H1 (cell line): ENCODE results near the gene ADAMTS13. TPM values are rescaled to one million over a fixed set of nuclear protein-coding genes. Genes with fewer than 3 reads are reported as not detected.

ENCODE experiments used
- CTCF ChIA-PET: fragments of 300-600 bp; sonication (Branson Sonifier 250); formaldehyde crosslinking; loops from one replicate; lab custom pipeline; 2021; ENCODE audit not compliant: partially characterized antibody; lab: Charles Lee
- POLR2A ChIA-PET: fragments of 300-600 bp; sonication (Branson Sonifier 250); formaldehyde crosslinking; loops from one replicate; lab custom pipeline; 2021; ENCODE audit warnings: inconsistent platforms; ENCODE audit not compliant: partially characterized antibody; lab: Charles Lee
- DNase-seq, 2 experiments: peaks; one replicate each; pipeline versions ENCODE4 v3.0.0 to v3.0.0-alpha.2; 2010 to 2022; ENCODE audit warnings: low spot score in 2 of 2, low read depth in 1 of 2, mixed read lengths in 1 of 2
- FAIRE-seq: peaks from 2 replicates; lab custom pipeline; 2011; peaks lifted over from hg19 to GRCh38; lab: Jason Lieb, UNC
- H2AFZ ChIP-seq: 2 replicates; pipeline ENCODE4 v1.8.1; 2012; ENCODE audit warnings: low read length, inconsistent platforms
- H2AK5ac ChIP-seq: 2 replicates; pipeline ENCODE4 v1.6.1; 2013; ENCODE audit warnings: low read depth, low read length
- H2BK120ac ChIP-seq: replicated peaks from 2 replicates; pipeline ENCODE3; 2013; ENCODE audit warnings: low read depth, low read length, inconsistent platforms
- H2BK12ac ChIP-seq: 2 replicates; pipeline ENCODE4 v1.6.1; 2013; ENCODE audit warnings: low read depth, low read length
- H2BK15ac ChIP-seq: 2 replicates; pipeline ENCODE4 v1.6.1; 2013; ENCODE audit warnings: low read length
- H2BK20ac ChIP-seq: 2 replicates; pipeline ENCODE4 v1.6.1; 2013; ENCODE audit warnings: low read length
- H2BK5ac ChIP-seq: 2 replicates; pipeline ENCODE4 v1.6.1; 2013; ENCODE audit warnings: low read depth, low read length
- H3K14ac ChIP-seq: 2 replicates; pipeline ENCODE4 v1.6.1; 2013; ENCODE audit warnings: inconsistent platforms; ENCODE audit not compliant: insufficient read length
- H3K18ac ChIP-seq: 2 replicates; pipeline ENCODE4 v1.6.1; 2013; ENCODE audit warnings: low read length; ENCODE audit errors: extremely low read depth
- H3K23ac ChIP-seq: 2 replicates; pipeline ENCODE4 v1.6.1; 2013; ENCODE audit warnings: inconsistent platforms; ENCODE audit not compliant: insufficient read length
- H3K23me2 ChIP-seq: 2 replicates; pipeline ENCODE4 v1.6.1; 2013; ENCODE audit warnings: low read depth, low read length
- H3K27ac ChIP-seq: 2 replicates; pipeline ENCODE4 v1.6.1; 2011; ENCODE audit warnings: low read depth, low read length, inconsistent platforms
- H3K27me3 ChIP-seq, 4 experiments: replicated peaks in 1 of 4; 1 replicate in 1 of 4; 2 replicates in 3 of 4; pipeline versions ENCODE4 v1.6.1 to v1.8.1; 2011 to 2013; ENCODE audit warnings: low read length in 3 of 4, mild to moderate bottlenecking in 3 of 4, inconsistent platforms in 2 of 4, mixed read lengths in 2 of 4, moderate library complexity in 1 of 4; ENCODE audit not compliant: control insufficient read depth in 3 of 4, insufficient read depth in 3 of 4; ENCODE audit errors: extremely low read depth in 1 of 4
- H3K36me3 ChIP-seq, 4 experiments: 2 replicates each; pipeline versions ENCODE4 v1.6.1 to v1.8.1; 2011 to 2013; ENCODE audit warnings: mild to moderate bottlenecking in 4 of 4, low read length in 3 of 4, moderate library complexity in 2 of 4, control low read depth in 1 of 4, inconsistent platforms in 1 of 4; ENCODE audit not compliant: insufficient read depth in 4 of 4, control insufficient read depth in 2 of 4
- H3K4ac ChIP-seq: replicated peaks from 2 replicates; pipeline ENCODE3; 2013; ENCODE audit warnings: low read length, low read depth, mixed read lengths, inconsistent platforms; ENCODE audit not compliant: insufficient read length
- H3K4me1 ChIP-seq, 4 experiments: replicated peaks in 1 of 4; 1 replicate in 1 of 4; 2 replicates in 3 of 4; pipeline versions ENCODE4 v1.6.1 to v1.8.1; 2011 to 2013; ENCODE audit warnings: low read length in 3 of 4, inconsistent platforms in 2 of 4, mixed read lengths in 1 of 4; ENCODE audit not compliant: insufficient read depth in 4 of 4, control insufficient read depth in 3 of 4
- H3K4me2 ChIP-seq, 2 experiments: 2 replicates each; pipeline versions ENCODE4 v1.6.1 to v1.8.1; 2011 to 2013; ENCODE audit warnings: low read depth in 2 of 2, low read length in 2 of 2, control low read depth in 1 of 2, inconsistent platforms in 1 of 2, mild to moderate bottlenecking in 1 of 2; ENCODE audit not compliant: insufficient read depth in 1 of 2
- H3K4me3 ChIP-seq, 4 experiments: fragments of 200-600, 300-600 bp in 1 of 4; sonication (generic), shearing (Covaris generic), sonication (Bioruptor Twin) in 1 of 4; 2 replicates each; pipeline versions ENCODE4 v1.5.1 to v1.8.1; 2011 to 2016; ENCODE audit warnings: low read length in 4 of 4, low read depth in 3 of 4, control low read depth in 2 of 4, inconsistent platforms in 2 of 4, mild to moderate bottlenecking in 2 of 4, mixed read lengths in 1 of 4, moderate library complexity in 1 of 4; ENCODE audit not compliant: insufficient read depth in 2 of 4; ENCODE audit errors: extremely low read depth in 1 of 4
- H3K56ac ChIP-seq: replicated peaks from 2 replicates; pipeline ENCODE3; 2013; ENCODE audit warnings: low read depth, mild to moderate bottlenecking, mixed read lengths, low read length, inconsistent platforms; ENCODE audit not compliant: insufficient read length
- H3K79me1 ChIP-seq: 2 replicates; pipeline ENCODE4 v1.6.1; 2013; ENCODE audit warnings: low read depth, low read length, control low read depth
- H3K79me2 ChIP-seq, 2 experiments: 2 replicates each; pipeline versions ENCODE4 v1.6.1 to v1.8.1; 2012 to 2013; ENCODE audit warnings: low read length in 2 of 2, mild to moderate bottlenecking in 2 of 2, inconsistent platforms in 1 of 2; ENCODE audit not compliant: insufficient read depth in 2 of 2, control insufficient read depth in 1 of 2
- H3K9ac ChIP-seq, 4 experiments: replicated peaks in 1 of 4; 1 replicate in 1 of 4; 2 replicates in 3 of 4; pipeline versions ENCODE4 v1.6.1 to v1.8.1; 2011 to 2013; ENCODE audit warnings: low read depth in 3 of 4, low read length in 3 of 4, control low read depth in 2 of 4, mild to moderate bottlenecking in 2 of 4, moderate library complexity in 2 of 4, inconsistent platforms in 1 of 4; ENCODE audit errors: extremely low read depth in 1 of 4
- H3K9me3 ChIP-seq, 2 experiments: 2 replicates each; pipeline versions ENCODE4 v1.6.1 to v1.8.1; 2012 to 2013; ENCODE audit warnings: mild to moderate bottlenecking in 2 of 2, moderate library complexity in 2 of 2, control low read depth in 1 of 2, inconsistent platforms in 1 of 2, low read depth in 1 of 2, low read length in 1 of 2, mixed read lengths in 1 of 2; ENCODE audit not compliant: insufficient read depth in 2 of 2
- H4K20me1 ChIP-seq, 2 experiments: replicated peaks in 1 of 2; 2 replicates each; pipeline versions ENCODE3 to v1.8.1; 2011 to 2013; ENCODE audit warnings: inconsistent platforms in 2 of 2, low read length in 2 of 2, mild to moderate bottlenecking in 1 of 2; ENCODE audit not compliant: insufficient read depth in 2 of 2, control insufficient read depth in 1 of 2
- H4K5ac ChIP-seq: 2 replicates; pipeline ENCODE4 v1.6.1; 2013; ENCODE audit warnings: low read length, low read depth, mixed read lengths, inconsistent platforms; ENCODE audit not compliant: insufficient read length
- H4K8ac ChIP-seq: 2 replicates; pipeline ENCODE4 v1.8.0; 2013; ENCODE audit warnings: mild to moderate bottlenecking, moderate library complexity, low read length, inconsistent platforms; ENCODE audit not compliant: insufficient read depth; ENCODE audit errors: extremely low read depth
- H4K91ac ChIP-seq: replicated peaks from 2 replicates; pipeline ENCODE3; 2013; ENCODE audit warnings: low read length, mixed read lengths, inconsistent platforms; ENCODE audit not compliant: insufficient read length
- YY1 ChIP-seq: IDR thresholded peaks from 2 replicates; pipeline ENCODE4 v1.6.1; 2011; ENCODE audit warnings: low read depth, mild to moderate bottlenecking, low read length
- WGBS, 2 experiments: shearing (Covaris generic) in 1 of 2; methylation state at CpG; one replicate each; pipeline versions ENCODE4 v1.1.6 to v1.1.7; 2013 to 2015; ENCODE audit warnings: low lambda C conversion rate in 2 of 2, mixed read lengths in 2 of 2, inconsistent platforms in 1 of 2, low coverage in 1 of 2, missing lambda C conversion rate in 1 of 2; ENCODE audit not compliant: insufficient replicate concordance in 2 of 2, insufficient coverage in 1 of 2, insufficient read length in 1 of 2; ENCODE audit errors: extremely low coverage in 1 of 2, missing lambda C conversion rate in 1 of 2; 5-methylcytosine and 5-hydroxymethylcytosine counted together
- polyA plus RNA-seq, 7 experiments: library from polyadenylated mRNA; depleted of rRNA in 3 of 7; stranded (reverse) in 5 of 7; unstranded in 2 of 7; fragments of >200 nt in 5 of 7; fragments of 200-250 nt in 2 of 7; gene quantifications; 1 replicate in 5 of 7; 2 replicates in 1 of 7; 4 replicates in 1 of 7; pipeline versions ENCODE4 v1.2.1 to v1.2.3, GENCODE V29; 2011 to 2013; ENCODE audit warnings: missing spikeins in 2 of 7, mixed read lengths in 2 of 7
- total RNA-seq: library from RNA; stranded (reverse); fragmentation: NEBNext Ultra II Directional; extraction: Animal tissue kit (Norgen Biotek cat#: 25700); gene quantifications from 2 replicates; pipeline ENCODE4 v1.2.1, GENCODE V29; 2021
- TF ChIP-seq, protein P1 (sequence below), 3 experiments: IDR thresholded peaks; 1 replicate in 2 of 3; 2 replicates in 1 of 3; pipeline versions ENCODE4 v1.5.1 to v1.6.1; 2011; ENCODE audit warnings: low read length in 3 of 3, mild to moderate bottlenecking in 3 of 3, inconsistent platforms in 2 of 3, low read depth in 1 of 3, moderate library complexity in 1 of 3; ENCODE audit not compliant: insufficient read depth in 1 of 3; ENCODE audit errors: control extremely low read depth in 1 of 3

ADAMTS13 gene
- total and polyA plus RNA-seq, 2 of the 8 experiments (the other 6 are each of a cell fraction or from before 2014, with no cell fraction given): 4.4 to 5.8 TPM

DNA sequence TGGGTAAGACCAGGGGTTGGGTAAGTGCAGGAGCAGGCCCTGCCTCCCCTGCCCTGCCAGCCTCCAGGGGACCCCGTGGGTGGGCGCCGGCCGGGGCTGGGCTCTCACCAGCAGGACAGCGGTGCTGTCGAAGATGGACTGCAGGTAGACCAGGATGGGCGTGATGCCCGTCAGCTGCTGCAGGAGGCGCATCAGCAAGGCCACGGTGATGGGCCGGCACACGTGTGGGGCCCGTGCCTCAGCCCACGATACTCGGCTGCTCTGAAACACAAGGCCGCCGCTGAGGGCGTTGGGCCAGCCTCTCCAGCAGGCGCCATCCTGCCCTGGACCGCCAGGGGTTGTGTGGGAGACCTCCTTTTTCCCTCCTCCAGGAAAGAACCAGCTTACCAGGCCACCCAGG, 52.7 kb downstream of the ADAMTS13 start:
- 90% methylated on average over 18 of the region's 20 CpGs; no CpG with 5 or more reads in 1 of the 2 experiments for whole genome bisulfite sequencing, 2 experiments
- FAIRE-seq: no peak

More for the DNA sequence above, 52.7 kb downstream of the ADAMTS13 start:
- no peak overlapping the region for H4K5ac ChIP-seq
- no peak overlapping the region for H3K4ac ChIP-seq
- H3K27ac ChIP-seq: no peak overlapping the region
- H3K9me3 ChIP-seq: no peaks in the 10 kb centered on the region
- H3K4me2 ChIP-seq: no peak overlapping the region
- no peak overlapping the region for H2BK120ac ChIP-seq
- H3K4me3 ChIP-seq: no peak overlapping the region
- H3K4me1 ChIP-seq: peaks cover 0 to 7% (median 4%) of the 10 kb centered on the region in 4 experiments; a peak in 6 of 7 replicates
- ChIA-PET CTCF (interaction anchor here (0.6 to 1.8 kb wide), 9 partner anchors 11 to 289 kb away, joined by 3 to 8 read pairs (median 3); no protein-coding TSS in a partner anchor), POLR2A (interaction anchor here (1.0 to 1.5 kb wide), 4 partner anchors 12 to 125 kb away, joined by 3 to 8 read pairs (median 4); no protein-coding TSS in a partner anchor)
- no peak overlapping the region for H3K9ac ChIP-seq
- peaks cover 0 to 26% (median 6%) of the 10 kb centered on the region in 4 experiments; a peak in 5 of 8 replicates for H3K36me3 ChIP-seq
- no peak overlapping the region for H2BK12ac ChIP-seq
- H2BK20ac ChIP-seq: no peak overlapping the region
- no peak overlapping the region for H2BK15ac ChIP-seq
- H3K79me2 ChIP-seq: peaks cover 0 to 6% of the 10 kb centered on the region in 2 experiments; a peak in 1 of 4 replicates
- H3K18ac ChIP-seq: no peak overlapping the region
- no peak overlapping the region for H2BK5ac ChIP-seq
- no peak for TF ChIP-seq YY1
- TF ChIP-seq, protein P1, sequence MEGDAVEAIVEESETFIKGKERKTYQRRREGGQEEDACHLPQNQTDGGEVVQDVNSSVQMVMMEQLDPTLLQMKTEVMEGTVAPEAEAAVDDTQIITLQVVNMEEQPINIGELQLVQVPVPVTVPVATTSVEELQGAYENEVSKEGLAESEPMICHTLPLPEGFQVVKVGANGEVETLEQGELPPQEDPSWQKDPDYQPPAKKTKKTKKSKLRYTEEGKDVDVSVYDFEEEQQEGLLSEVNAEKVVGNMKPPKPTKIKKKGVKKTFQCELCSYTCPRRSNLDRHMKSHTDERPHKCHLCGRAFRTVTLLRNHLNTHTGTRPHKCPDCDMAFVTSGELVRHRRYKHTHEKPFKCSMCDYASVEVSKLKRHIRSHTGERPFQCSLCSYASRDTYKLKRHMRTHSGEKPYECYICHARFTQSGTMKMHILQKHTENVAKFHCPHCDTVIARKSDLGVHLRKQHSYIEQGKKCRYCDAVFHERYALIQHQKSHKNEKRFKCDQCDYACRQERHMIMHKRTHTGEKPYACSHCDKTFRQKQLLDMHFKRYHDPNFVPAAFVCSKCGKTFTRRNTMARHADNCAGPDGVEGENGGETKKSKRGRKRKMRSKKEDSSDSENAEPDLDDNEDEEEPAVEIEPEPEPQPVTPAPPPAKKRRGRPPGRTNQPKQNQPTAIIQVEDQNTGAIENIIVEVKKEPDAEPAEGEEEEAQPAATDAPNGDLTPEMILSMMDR (IDR thresholded peaks at IDR 0.05; ENCODE audit: control extremely low read depth in 1 of 3, insufficient read depth in 1 of 3, low read depth in 1 of 3, low read length in 3 of 3): peak in 1 of 3 experiments; percentile 17; a peak in 1 of 4 replicates
- H4K20me1 ChIP-seq: peaks cover 4 to 28% of the 10 kb centered on the region in 2 experiments
- no peak overlapping the region for H3K23ac ChIP-seq
- no peak for DNase-seq
- no peak overlapping the region for H2AK5ac ChIP-seq
- peaks cover 2% of the 10 kb centered on the region for H3K79me1 ChIP-seq
- H3K56ac ChIP-seq: no peak overlapping the region
- H4K8ac ChIP-seq: no peak overlapping the region
- no peak overlapping the region for H2AFZ ChIP-seq
- H4K91ac ChIP-seq: no peak overlapping the region
- peaks cover 0 to 3% (median 0%) of the 10 kb centered on the region in 4 experiments; a peak in 1 of 7 replicates for H3K27me3 ChIP-seq
- no peak overlapping the region for H3K14ac ChIP-seq
- H3K23me2 ChIP-seq: peaks cover 6% of the 10 kb centered on the region; the same call in 1 of the 2 replicates
